Activated T-helper 1 cell treated with anti-CD3 and anti-CD28 coated beads, Interleukin-12 subunit alpha, Interleukin-12 subunit beta, Interleukin-2, Interleukin-4 antibody, amounts not matched to agents 30 ng/mL and 10 ng/mL and 1 ng/mL, durations not matched to agents 14 hours and 24 hours and 36 hours (primary cell): ENCODE measurements around the gene TNFRSF6B. TPM values are rescaled to one million over a fixed set of nuclear protein-coding genes. Genes with fewer than 3 reads are reported as not detected.

Experiments
- DNase-seq: peaks from one replicate; pipeline ENCODE4 v3.0.0; 2021; ENCODE audit warnings: low spot score
- H3K27ac Mint-ChIP-seq: one replicate; pipeline ENCODE4 v1.8.0; 2021; ENCODE audit warnings: mild to moderate bottlenecking, mixed read lengths
- H3K27me3 Mint-ChIP-seq: one replicate; pipeline ENCODE4 v1.8.0; 2022; ENCODE audit warnings: mild to moderate bottlenecking, moderate library complexity, mixed read lengths; ENCODE audit not compliant: insufficient read depth
- H3K36me3 Mint-ChIP-seq: one replicate; pipeline ENCODE4 v1.8.0; 2021; ENCODE audit warnings: low read depth, mixed read lengths
- H3K4me1 Mint-ChIP-seq: one replicate; pipeline ENCODE4 v1.8.0; 2021; ENCODE audit warnings: low read depth, mixed read lengths
- H3K4me3 Mint-ChIP-seq: one replicate; pipeline ENCODE4 v1.8.0; 2021; ENCODE audit warnings: mild to moderate bottlenecking, moderate library complexity, mixed read lengths
- H3K9me3 Mint-ChIP-seq: one replicate; pipeline ENCODE4 v1.8.0; 2021; ENCODE audit warnings: mixed read lengths
- intact Hi-C: fragments of 100-400 bp; cut with micrococcal nuclease; formaldehyde crosslinking; loops from one replicate; pipeline ENCODE4 v1.15.1; 2024
- total RNA-seq: library from RNA; stranded (reverse); gene quantifications from 2 replicates; pipeline ENCODE4 v1.2.3, GENCODE V29; 2022

TNFRSF6B gene
- total RNA-seq, 1 donor from 2014 or later, result not detected

- peaks cover 13% of the 10 kb centered on the region for H3K36me3 Mint-ChIP-seq
- H3K9me3 Mint-ChIP-seq, result no peaks in the 10 kb centered on the region
- H3K27ac Mint-ChIP-seq, result no peak overlapping the region
- H3K27me3 Mint-ChIP-seq, result no peaks in the 10 kb centered on the region
- no peak overlapping the region for H3K4me3 Mint-ChIP-seq
- DNase-seq, result no peak
- H3K4me1 Mint-ChIP-seq, result no peaks in the 10 kb centered on the region
- intact Hi-C loops, result no loop called here
Measured at GRCh38 chr20:63681609-63682142, 14.8 kb upstream of the TNFRSF6B start.

DNA sequence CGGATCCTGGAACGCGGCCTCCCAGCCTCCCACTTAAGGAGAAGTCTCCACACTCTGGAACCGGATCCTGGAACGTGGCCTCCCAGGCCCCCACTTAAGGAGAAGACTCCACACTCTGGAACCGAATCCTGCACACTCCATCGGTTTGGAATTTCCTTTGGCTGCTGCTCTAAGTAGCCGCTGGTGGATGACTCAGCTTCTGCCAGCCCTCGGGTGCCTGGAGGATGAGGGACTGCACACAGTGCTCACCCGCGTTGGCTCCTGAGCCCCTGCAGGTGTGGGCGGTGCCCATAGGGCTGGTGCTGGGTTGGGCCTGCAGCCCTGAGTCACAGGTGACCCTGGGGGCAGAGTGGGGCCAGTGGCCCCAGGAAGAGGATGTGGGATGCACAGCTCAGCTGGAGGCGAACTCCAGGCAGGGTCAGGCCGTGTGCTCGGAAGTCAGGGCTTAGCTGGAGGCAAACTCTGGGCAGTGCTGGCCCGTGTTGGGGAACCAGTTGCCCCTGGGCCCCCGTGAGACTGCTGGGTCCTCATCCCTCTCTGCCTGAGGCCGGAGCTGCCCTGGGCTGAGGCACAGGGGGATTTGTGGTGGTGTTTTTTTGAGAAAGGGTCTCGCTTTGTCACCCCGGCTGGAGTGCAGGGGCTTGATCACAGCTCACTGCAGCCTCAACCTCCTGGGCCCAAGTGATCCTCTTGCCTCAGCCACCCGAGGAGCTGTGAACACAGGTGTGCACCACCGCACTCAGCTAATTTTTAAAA lies 13.9 kb upstream of the TNFRSF6B start:
- no peak overlapping the region for H3K27ac Mint-ChIP-seq
- H3K27me3 Mint-ChIP-seq, result no peaks in the 10 kb centered on the region
- no peaks in the 10 kb centered on the region for H3K4me1 Mint-ChIP-seq
- no peak for DNase-seq
- no peak overlapping the region for H3K4me3 Mint-ChIP-seq
- H3K36me3 Mint-ChIP-seq, result peaks cover 11% of the 10 kb centered on the region
- H3K9me3 Mint-ChIP-seq, result no peaks in the 10 kb centered on the region
- intact Hi-C loops, result no loop called here

GRCh38 chr20:63685269-63686026 lies 11.0 kb upstream of the TNFRSF6B start:
- no peak overlapping the region for H3K4me3 Mint-ChIP-seq
- no peaks in the 10 kb centered on the region for H3K27me3 Mint-ChIP-seq
- no peaks in the 10 kb centered on the region for H3K9me3 Mint-ChIP-seq
- peaks cover 3% of the 10 kb centered on the region for H3K36me3 Mint-ChIP-seq
- intact Hi-C loops, result no loop called here
- H3K27ac Mint-ChIP-seq, result no peak overlapping the region
- H3K4me1 Mint-ChIP-seq, result no peaks in the 10 kb centered on the region
- no peak for DNase-seq

DNA sequence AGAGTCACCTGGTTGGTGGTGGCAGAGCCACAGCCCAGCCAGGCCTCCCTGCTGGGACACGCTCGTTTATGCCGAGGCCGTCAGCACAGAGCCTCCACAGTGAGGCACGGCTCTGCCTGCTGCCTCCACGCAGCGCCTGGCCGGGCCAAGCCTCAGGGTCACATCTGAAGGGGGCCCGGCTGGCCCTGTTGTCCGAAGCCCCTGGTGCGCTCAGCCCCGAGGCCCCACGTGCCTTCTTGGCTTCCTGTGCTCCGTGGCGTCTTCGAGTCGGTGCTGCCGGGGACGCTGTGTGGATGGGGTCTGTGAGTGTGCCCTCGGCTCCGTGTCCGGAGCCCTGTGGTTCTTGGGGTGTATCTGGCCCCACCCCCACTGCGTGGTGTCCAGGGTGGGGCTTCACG lies 10.4 kb upstream of the TNFRSF6B start:
- intact Hi-C loops, result no loop called here
- H3K27me3 Mint-ChIP-seq, result no peaks in the 10 kb centered on the region
- H3K36me3 Mint-ChIP-seq, result peaks cover 3% of the 10 kb centered on the region
- H3K9me3 Mint-ChIP-seq, result no peaks in the 10 kb centered on the region
- H3K4me3 Mint-ChIP-seq, result no peak overlapping the region
- H3K4me1 Mint-ChIP-seq, result no peaks in the 10 kb centered on the region
- DNase-seq, result no peak
- H3K27ac Mint-ChIP-seq, result no peak overlapping the region

DNA sequence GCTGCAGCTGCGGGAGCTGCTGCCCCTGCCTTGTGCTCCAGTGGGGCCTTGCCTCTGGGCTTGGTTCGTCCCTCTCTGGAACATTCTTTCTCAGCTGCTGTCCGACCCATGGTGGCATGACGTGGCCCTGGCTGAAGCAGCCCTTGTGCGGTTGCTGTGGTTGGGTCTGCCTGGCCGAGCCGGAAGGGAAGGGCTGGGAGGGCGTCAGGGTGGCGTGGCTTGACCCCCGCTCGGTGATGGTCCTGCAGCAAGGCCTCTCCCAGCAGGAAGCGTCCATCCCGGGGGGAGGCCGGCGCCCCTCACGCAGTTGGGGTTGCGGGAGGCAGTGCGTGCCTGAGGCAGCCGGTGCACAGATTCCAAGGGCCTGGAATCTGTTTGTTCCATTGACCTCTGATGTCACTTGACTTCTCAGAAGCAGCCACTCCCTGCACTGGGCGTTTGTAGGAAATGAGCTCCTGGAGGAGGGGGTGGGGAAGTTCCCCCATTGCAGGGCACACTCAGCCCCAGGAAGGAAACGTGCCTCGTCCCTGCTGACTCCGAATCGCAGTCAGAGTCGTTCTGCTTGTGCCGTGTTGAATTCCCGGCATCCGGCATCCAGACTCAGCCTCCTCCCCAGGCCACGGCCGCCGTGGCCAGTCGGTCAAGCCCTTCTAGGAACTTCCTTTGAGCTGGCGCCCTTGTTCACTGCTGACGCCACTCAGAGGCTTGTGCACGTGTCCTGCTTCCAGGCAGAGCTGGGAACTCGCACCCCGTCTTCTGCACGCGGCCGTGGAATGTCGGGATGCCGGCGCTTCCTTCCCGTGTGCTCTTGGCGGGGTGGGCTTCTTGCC lies 9.7 kb upstream of the TNFRSF6B start:
- intact Hi-C loops, result no loop called here
- Mint-ChIP-seq H3K4me3 (no peak overlapping the region), H3K4me1 (no peaks in the 10 kb centered on the region), H3K27me3 (no peaks in the 10 kb centered on the region), H3K9me3 (no peaks in the 10 kb centered on the region), H3K27ac (no peak overlapping the region), H3K36me3 (peaks cover 7% of the 10 kb centered on the region)
- DNase-seq, result no peak

GRCh38 chr20:63687419-63688178 lies 8.9 kb upstream of the TNFRSF6B start:
- Mint-ChIP-seq H3K36me3 (peaks cover 7% of the 10 kb centered on the region), H3K9me3 (no peaks in the 10 kb centered on the region), H3K4me1 (no peaks in the 10 kb centered on the region), H3K27ac (no peak overlapping the region), H3K27me3 (no peaks in the 10 kb centered on the region), H3K4me3 (no peak overlapping the region)
- intact Hi-C loops, result no loop called here
- DNase-seq, result no peak

- Mint-ChIP-seq H3K9me3 (no peaks in the 10 kb centered on the region), H3K36me3 (peaks cover 7% of the 10 kb centered on the region), H3K4me3 (no peak overlapping the region), H3K27ac (no peak overlapping the region), H3K27me3 (no peaks in the 10 kb centered on the region), H3K4me1 (no peaks in the 10 kb centered on the region)
- intact Hi-C loops, result no loop called here
- no peak for DNase-seq
Measured at GRCh38 chr20:63688228-63689045, 8.0 kb upstream of the TNFRSF6B start.

- no peaks in the 10 kb centered on the region for H3K4me1 Mint-ChIP-seq
- no peaks in the 10 kb centered on the region for H3K9me3 Mint-ChIP-seq
- no peak for DNase-seq
- peaks cover 7% of the 10 kb centered on the region for H3K36me3 Mint-ChIP-seq
- H3K4me3 Mint-ChIP-seq, result no peak overlapping the region
- H3K27ac Mint-ChIP-seq, result no peak overlapping the region
- intact Hi-C loops, result no loop called here
- peaks cover 2% of the 10 kb centered on the region for H3K27me3 Mint-ChIP-seq
Measured at GRCh38 chr20:63689046-63690002, 7.1 kb upstream of the TNFRSF6B start.

GRCh38 chr20:63690003-63690897 lies 6.2 kb upstream of the TNFRSF6B start:
- H3K9me3 Mint-ChIP-seq, result no peaks in the 10 kb centered on the region
- H3K4me1 Mint-ChIP-seq, result no peaks in the 10 kb centered on the region
- intact Hi-C loops, result no loop called here
- H3K36me3 Mint-ChIP-seq, result peaks cover 7% of the 10 kb centered on the region
- H3K4me3 Mint-ChIP-seq, result no peak overlapping the region
- DNase-seq, result no peak
- peaks cover 2% of the 10 kb centered on the region for H3K27me3 Mint-ChIP-seq
- H3K27ac Mint-ChIP-seq, result no peak overlapping the region

- Mint-ChIP-seq H3K27ac (no peak overlapping the region), H3K9me3 (no peaks in the 10 kb centered on the region), H3K4me1 (no peaks in the 10 kb centered on the region), H3K4me3 (no peak overlapping the region), H3K27me3 (peaks cover 2% of the 10 kb centered on the region), H3K36me3 (peaks cover 8% of the 10 kb centered on the region)
- intact Hi-C loops, result no loop called here
- no peak for DNase-seq
Measured at GRCh38 chr20:63690898-63691710, 5.3 kb upstream of the TNFRSF6B start.
